OCI-LY3 (cell line): Measurements from ENCODE around the gene CYP27B1.

Experiments
- CTCF ChIP-seq: fragments of 200-600, 300-600 bp; sonication (generic); IDR thresholded peaks from 2 replicates; pipeline ENCODE4 v1.5.1; 2014; ENCODE audit warnings: antibody characterized with exemption, low read length, low read depth
- EZH2phosphoT487 ChIP-seq: fragments of 200-600 bp; shearing (Covaris generic); IDR thresholded peaks from 2 replicates; pipeline ENCODE4 v1.6.1; 2018; ENCODE audit warnings: antibody characterized with exemption, mixed run types, low read depth

GRCh38 chr12:57809425-57809824 lies 42.5 kb upstream of the CYP27B1 start:
- TF ChIP-seq CTCF = no peak
- no peak for TF ChIP-seq EZH2phosphoT487
